ENCODE results near the gene RSPH9.

The RSPH9 gene

GRCh38 chr6:43714311-43715055, 69.6 kb downstream of the RSPH9 start:
- no peak for DNase-seq

- DNase-seq = no peak
These were observed 70.4 kb downstream of the RSPH9 start for GRCh38 chr6:43715056-43715788.

GRCh38 chr6:43716099-43716498, 71.3 kb downstream of the RSPH9 start:
- no peak for DNase-seq

- no peak for DNase-seq
These were observed 72.6 kb downstream of the RSPH9 start for GRCh38 chr6:43717389-43717788.

- DNase-seq = no peak
These were observed 73.0 kb downstream of the RSPH9 start for GRCh38 chr6:43717822-43718221.

- DNase-seq = no peak
These were observed 73.7 kb downstream of the RSPH9 start for GRCh38 chr6:43718387-43719105.

GRCh38 chr6:43719511-43719910, 74.7 kb downstream of the RSPH9 start:
- DNase-seq = no peak

- no peak for DNase-seq
These were observed 76.2 kb downstream of the RSPH9 start for GRCh38 chr6:43720999-43721398.

All from NCI-H1436 treated with DMSO at 0.1 percent for 48 hours (cell line).